GM12872 (cell line): Measurements from ENCODE around the gene TRIM23.

Source experiments
- TF ChIP-seq, protein P1 (sequence below): IDR thresholded peaks from 3 replicates; pipeline ENCODE4 v1.5.1; 2011; ENCODE audit warnings: low read depth, mild to moderate bottlenecking, low read length, moderate library complexity; ENCODE audit not compliant: insufficient read depth

The TRIM23 gene

DNA sequence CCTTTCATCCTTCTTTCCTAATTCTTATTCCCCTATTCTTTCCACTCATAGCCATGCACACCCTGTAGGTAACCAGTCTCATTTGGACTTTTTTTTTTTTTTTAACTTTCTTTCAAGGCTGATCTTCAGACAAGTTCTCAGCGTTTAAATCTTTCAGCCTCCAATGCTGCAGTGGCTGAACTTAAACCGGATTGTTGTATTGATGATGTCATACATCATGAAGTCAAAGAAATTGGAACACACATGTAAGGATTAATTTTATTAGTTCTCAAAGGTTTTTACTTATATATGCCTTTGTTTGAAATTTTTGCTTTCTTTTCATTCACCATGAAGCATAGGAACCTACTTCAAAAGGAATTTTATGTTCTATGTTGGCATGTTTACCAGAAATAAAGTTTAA is 22.8 kb upstream of the TRIM23 start:
- TF ChIP-seq, protein P1, sequence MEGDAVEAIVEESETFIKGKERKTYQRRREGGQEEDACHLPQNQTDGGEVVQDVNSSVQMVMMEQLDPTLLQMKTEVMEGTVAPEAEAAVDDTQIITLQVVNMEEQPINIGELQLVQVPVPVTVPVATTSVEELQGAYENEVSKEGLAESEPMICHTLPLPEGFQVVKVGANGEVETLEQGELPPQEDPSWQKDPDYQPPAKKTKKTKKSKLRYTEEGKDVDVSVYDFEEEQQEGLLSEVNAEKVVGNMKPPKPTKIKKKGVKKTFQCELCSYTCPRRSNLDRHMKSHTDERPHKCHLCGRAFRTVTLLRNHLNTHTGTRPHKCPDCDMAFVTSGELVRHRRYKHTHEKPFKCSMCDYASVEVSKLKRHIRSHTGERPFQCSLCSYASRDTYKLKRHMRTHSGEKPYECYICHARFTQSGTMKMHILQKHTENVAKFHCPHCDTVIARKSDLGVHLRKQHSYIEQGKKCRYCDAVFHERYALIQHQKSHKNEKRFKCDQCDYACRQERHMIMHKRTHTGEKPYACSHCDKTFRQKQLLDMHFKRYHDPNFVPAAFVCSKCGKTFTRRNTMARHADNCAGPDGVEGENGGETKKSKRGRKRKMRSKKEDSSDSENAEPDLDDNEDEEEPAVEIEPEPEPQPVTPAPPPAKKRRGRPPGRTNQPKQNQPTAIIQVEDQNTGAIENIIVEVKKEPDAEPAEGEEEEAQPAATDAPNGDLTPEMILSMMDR = no peak

DNA sequence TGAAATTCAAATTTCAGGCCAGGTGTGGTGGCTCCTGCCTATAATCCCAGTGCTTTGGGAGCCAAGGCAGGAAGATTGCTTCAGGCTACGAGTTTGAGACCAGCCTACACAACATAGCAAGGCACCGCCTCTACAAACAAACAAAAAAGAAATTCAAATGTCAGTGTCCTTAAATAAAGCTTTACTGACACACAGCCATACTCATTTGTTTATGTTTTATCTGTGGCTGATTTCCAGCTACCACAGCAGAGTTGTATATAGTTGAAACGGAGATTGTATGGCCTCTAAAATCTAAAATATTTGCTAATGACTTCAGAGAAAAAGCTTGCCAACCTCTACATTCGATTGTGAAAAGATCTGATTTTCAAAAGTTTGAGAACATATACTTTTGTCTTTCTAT is 16.1 kb upstream of the TRIM23 start:
- TF ChIP-seq, protein P1 = no peak

DNA sequence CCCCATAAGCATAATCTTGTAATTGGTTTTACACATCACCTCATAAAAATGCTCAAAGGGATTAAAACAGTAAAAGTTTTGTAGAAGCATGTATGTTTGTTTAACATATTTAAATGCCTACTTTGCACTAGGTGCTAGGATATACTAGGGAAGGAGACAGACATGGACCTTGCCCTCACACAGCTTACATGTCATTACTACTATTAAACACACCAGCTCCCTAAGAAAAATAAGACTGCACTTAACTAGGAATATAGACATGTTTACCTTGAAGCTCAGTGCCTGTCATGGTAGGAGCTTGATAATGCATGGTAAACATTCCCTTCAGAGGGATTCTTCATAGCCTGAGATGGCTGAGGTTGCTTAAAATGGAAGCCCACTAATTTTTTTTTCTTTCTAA is 6.8 kb upstream of the TRIM23 start:
- TF ChIP-seq, protein P1 = no peak

DNA sequence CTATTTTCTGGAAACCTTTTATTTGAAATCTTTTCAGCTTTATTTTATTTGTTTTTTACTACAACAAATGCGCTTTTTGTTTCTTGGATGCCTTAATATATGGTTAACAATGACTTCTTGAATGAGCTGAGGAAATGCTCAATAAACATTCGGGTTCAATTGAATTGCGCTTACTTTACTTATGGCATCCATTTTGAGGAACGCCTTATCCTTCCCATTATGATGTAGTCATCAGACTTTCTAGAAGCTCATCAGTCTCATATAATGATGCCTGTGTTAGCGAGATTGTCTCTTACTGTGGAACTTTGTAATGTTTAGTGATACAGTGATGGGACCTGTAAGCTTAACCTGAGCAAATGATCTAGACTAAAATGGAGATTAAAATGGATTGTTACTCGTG is 1.6 kb upstream of the TRIM23 start:
- TF ChIP-seq, protein P1 = no peak

DNA sequence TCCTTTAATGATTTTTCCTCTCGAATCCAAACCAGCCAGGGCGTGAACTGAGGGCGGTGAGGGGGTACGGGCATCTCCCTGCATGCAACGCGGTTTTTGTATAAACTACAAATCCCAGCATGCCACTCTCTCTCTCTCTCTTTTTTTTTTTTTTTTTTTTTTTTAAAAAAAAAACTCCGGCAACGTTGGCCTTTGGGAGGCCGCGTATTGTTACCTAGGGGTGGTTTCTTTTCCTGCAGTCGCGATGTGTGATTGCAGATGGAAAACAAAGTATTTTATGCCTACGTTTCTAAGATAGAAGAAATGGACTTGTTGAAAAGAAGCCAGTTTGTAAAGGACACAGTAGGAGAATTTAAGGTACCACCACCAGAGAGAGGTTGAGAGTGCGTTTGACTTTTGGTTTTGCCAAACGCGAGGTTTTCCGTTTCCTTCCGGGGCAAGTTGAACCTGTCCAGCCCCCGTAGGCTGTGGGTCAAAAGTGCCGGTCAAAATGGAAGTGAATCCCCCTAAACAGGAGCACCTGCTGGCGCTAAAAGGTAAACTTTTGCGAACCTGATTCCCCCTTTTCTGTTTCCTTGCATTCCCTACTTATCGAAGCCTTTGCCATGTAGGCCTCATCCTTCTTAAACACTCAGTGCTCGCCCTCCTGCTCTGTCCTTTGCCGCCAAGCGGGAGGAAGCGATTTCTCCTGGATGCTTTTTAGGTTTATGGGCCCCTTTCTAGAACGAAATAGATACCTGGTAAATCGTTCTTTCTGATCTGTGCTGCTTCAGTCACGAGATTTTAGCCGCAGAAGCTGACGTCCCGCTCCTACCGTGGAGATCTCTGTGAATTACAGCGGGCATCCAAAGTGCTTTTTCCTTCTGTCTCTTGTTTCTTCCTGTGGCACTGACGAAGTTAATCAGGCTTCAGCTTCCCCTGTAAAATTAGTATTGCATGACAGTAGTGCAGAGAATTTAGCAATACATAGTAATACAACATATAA is 730 bp upstream of the TRIM23 start, which contains the start of the genes SHLD3 and TRAPPC13:
TSS of gene SHLD3 (plus strand) at position 457 of the 985 bp plus-strand sequence. CDS start 4,561 bp downstream, outside the sequence.
TSS of gene TRAPPC13 (plus strand) at position 457 of the 985 bp plus-strand sequence. CDS start at position 491, 34 bp downstream.
- TF ChIP-seq, protein P1 = peak; percentile 26; the same call in 1 of the 3 replicates

DNA sequence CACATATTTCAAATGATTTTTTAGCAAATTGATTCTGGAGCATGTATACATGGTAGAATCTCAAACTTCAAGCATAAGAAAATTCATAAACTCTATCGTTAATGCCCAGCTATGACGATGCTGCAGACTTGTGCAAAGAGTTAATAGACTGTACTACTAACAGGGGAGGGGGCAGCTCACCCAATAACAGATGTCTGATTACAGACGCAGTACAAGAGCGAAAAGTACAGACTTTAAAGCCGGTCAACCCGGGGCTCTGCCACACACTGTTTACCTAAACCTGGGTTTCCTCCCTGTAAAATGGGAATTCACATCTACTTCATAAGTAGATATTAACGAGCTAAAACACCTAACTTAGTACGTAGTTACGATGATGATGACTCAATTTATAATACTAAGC is 651 bp downstream of the TRIM23 start:
- TF ChIP-seq, protein P1 = no peak

DNA sequence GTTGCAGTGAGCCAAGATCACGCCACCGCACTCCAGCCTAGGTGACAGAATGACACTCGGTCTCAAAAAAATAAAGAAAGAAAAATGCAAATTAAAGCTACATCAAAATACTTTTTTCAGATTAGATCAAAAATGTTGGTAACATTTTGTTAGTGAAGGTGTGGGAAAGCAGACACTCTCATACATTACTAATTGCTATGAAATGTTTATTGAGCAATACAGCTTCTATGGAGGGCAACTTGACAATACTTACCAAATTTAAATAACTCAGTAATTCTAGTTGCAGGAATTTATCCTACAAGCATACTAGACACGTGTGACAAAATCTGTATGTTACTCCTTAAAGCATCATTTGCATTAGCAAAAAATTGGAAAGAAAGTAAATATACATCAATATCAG is 4.1 kb downstream of the TRIM23 start:
- TF ChIP-seq, protein P1 = no peak
